Hematopoietic multipotent progenitor cell treated with erythropoietin and hydrocortisone succinate and interleukin-3 and kit ligand, for 17 days (in vitro differentiated cells): ENCODE data around the gene SRSF6.
"Not testable (repeated sequence)": the region's sequence is repeated elsewhere in the genome, so short reads cannot be mapped to it uniquely, and the experiment has no call there.

Source experiments
- DNase-seq: peaks from one replicate; pipeline ENCODE4 v3.0.0-alpha.2; 2015; ENCODE audit warnings: low spot score

Gene SRSF6

GRCh38 chr20:43448748-43449535, 8.8 kb upstream of the SRSF6 start:
- DNase-seq: peak; percentile 64

DNA sequence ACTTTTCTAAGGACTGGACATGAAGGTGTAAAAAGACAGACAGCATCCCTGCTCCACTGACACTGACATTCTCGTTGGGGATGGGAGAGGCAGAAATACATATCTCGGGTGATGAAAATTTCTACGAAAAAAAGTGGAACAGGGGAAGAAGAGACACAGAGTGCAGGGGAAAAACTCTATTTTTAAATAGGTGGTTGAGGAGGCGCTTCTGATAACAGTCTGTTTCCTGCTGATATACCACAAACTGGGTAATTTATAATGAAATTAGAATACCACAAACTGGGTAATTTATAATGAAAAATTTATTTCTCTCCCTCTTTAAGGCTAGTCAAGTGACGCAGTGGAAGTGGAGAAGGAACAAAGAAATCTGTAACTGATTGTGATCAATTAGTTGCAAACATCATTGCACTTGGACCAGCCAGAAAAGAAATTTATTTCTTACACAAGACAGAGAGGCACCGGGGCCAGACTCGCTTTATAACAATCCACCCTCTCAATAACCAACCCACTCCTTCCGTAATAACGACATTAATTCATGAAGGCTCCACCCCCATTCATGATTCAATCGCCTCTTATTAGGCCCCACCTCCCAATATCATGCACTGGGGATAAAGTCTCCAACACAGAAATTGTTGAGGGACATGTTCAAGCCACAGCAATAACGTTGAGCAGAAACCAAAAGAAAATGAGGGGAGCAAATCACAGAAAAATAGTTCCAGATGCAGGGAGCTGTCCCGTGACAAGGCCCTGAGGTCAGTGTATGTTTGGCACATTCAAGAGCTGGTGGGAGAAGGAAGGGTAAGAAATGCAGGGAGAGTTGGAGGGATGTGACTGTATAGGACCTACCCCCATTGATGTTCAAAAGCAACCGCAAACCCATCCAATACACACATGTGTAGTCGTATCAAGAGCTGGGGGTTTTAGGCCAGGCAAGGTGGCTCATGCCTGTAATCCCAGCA, 6.6 kb upstream of the SRSF6 start:
- no peak for DNase-seq

GRCh38 chr20:43452404-43453126, 5.1 kb upstream of the SRSF6 start:
- DNase-seq: no peak

DNA sequence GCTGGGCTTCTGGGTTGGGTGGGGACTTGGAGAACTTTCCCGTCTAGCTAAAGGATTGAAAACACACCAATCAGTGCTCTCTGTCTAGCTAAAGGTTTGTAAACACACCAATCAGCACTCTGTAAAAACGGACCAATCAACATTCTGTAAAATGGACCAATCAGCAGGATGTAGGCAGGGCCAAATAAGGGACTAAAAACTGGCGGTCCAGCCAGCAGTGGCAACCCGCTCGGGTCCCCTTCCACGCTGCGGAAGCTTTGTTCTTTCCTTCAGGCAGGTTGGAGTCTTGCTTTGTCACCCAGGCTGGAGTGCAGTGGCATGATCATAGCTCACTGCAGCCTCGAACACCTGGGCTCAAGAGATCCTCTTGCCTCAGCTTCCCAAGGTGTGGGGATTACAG, 1.4 kb upstream of the SRSF6 start:
- DNase-seq: not testable (repeated sequence)

DNA sequence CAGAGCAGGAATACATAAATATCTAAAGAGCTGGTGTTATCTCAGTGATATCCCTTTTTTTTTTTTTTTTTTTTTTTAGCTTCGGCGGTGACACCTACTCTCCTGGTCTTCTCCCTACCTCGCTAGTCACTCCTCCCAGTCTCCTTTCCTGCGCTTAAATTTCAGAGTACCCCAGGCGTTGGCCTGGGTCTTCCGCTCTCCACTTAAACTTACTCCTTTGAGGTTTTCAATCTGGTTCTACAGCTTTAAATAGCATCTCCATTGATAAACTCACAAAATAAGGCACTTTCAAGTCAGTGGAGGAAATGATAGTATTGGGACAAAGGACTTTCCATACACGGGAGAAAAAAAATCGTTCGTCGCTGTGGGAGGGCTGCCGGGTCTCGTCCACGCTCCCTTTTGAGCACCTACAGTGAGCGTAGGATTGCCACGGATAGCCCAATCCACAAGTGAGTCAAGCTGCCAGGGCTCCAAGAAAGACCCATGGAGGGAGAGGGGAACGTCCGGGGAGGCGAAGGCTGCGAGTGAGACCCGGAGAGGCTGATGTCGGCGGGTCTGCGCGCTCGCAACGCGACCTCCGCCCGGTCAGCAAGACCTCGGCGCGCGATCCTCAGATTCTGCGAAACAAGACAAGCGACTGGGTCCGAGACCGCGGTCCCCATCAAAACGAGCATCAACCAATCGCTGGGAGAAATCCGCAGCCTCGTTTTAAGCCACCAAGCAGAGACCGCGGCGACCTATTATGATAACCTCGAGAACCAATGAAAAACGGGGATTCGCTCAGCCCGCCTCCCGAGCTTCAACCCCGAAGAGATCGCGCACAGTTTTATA, 672 bp upstream of the SRSF6 start:
- DNase-seq: peak; percentile 87

- DNase-seq: no peak
Observed at GRCh38 chr20:43458422-43458924, 777 bp downstream of the SRSF6 start.

DNA sequence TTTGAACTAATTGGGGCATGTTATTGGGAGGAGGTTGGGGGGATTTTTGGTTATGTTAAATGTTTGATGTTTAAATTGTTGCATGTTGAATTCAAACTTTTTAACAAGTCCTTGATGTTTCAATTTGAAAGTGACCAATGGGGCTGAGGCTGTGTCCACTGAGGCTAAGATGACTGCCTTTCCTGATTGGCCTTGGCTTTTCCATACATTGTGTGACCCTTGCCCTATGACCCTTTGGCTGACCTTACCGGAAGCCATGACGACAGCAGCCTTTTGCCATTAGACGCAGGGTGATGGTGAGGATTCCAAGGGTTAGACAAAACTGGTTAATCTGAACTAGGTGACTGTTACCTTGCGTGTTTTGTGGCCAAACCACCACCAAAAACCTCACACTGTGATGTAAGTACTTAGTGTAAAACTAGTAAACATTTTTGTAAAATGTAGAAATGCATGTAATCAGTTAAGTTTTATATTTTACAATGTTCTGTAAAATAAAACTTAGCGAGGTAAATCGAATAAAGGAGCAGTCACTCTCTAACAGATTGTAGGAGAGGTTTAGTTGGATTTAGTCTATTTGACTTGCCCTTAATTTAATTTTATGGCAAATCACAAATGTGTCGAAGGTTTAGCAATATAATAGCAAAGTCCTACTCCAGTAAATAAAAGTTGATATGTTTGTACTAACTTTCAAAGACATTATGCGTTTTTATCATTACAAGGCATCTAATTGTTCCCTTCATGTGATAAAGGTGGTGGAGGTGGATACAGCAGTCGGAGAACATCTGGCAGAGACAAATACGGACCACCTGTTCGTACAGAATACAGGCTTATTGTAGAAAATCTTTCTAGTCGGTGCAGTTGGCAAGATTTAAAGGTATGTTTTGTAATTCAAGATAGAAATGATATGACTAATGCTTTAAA, 1.6 kb downstream of the SRSF6 start:
- DNase-seq: peak; percentile 71

DNA sequence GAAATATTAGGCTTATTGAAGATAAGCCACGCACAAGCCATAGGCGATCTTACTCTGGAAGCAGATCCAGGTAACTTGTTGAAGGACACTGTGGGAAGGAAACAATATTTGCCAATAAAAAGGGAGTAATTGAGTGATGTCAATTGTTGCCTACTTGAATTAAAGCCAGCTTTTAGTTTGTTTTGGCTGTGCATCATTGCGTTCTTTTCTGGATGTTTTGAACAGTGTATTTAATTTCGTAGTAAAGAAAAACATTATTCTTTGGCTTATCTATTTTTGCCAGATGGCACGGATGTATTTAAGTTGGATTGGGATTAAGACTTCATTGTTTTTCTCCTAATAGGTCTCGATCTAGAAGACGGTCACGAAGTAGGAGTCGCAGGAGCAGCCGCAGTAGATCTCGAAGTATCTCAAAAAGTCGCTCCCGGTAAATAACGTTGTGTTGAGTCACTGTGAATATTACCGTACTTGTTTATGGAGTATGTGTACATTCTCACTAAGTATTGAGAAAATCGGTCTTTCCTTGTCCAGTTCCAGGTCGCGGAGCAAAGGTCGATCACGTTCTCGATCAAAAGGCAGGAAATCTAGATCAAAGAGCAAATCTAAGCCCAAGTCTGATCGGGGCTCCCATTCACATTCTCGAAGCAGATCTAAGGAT, 2.6 kb downstream of the SRSF6 start:
- DNase-seq: no peak

DNA sequence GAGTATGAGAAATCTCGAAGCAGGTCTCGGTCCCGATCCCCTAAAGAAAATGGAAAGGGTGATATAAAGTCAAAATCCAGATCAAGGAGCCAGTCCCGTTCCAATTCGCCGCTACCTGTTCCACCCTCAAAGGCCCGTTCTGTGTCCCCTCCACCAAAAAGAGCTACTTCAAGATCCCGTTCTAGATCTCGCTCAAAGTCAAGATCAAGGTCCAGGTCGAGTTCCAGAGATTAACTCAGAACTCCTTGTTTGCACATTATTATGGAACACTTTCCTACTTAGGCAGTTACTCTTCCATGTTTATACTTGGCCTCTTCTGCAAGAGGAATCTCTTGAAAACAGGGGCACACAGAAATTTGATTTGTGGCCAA, 3.1 kb downstream of the SRSF6 start:
- no peak for DNase-seq

DNA sequence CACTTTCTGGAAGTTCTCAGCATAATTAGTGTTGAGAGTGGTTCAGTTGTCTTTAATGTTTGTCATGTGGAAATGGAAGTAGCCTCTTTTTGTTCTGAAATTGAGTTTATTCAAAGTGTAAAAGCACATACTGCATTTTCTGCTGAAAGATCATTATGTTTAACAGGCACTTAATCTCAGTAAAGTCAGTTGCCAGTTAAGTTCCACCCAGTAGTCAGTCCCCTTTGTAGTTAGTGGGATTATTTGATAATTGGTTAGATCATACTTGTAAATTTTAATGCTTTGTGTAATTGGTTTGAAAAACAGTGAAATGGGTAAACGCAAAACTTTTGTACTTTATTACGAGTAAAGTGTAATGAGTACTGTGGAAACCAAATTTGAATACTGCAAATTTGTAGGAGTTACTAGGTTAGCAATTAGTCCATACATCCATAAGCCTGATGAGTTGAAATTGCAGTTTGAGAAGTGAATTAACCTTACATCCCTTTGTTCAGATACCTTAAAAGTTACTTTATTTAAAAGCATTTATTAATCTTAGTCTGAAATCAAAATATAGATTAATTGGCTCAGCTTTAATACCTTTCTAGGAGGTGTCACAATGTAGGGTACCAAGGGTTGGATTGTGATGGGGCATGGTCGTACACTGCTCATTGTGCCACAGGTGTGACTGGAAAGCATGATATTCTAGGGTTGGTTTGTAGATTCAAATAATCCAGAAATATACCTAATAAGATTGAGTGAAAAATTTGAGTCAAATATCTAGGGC, 4.4 kb downstream of the SRSF6 start:
- no peak for DNase-seq

DNA sequence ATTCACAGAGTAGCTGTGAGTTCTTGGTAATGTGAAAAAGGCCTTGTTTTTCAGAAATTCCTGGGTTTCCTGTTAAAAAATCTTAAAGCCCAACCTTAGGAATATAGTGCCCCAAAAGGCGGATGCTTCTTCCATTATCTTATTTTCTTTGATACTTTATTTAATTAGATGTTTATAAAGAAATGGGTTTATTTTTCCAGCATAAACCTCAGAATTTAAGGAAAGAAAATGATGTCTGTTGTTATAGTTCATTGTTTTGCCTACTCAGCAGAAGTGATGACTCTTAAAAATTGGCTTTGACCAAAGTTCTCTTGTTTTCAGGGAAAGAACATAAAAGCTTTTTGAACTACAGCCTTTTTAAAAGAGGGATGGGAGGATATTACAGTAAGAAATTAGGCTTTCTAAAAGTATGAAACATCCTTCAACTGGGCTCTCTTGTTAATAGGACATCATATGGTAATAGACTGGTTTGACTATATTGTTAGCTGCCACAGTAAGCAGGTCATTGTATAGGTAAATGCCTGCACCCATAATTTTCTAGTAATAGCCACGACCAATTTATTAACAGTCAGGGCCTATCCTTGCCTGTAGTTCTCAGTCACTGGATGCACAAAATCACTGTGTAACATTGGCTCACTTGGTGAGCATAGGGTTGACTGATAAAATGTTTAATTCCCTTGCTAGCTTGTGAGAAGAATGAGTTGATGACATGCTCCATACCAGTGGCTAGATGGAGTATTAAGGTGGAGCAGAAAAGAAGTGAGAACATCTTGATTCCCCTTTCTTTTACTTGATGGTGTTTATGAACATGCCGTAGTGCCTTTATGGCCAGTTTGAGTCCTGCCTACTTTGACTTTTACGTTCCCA, 5.2 kb downstream of the SRSF6 start:
- no peak for DNase-seq

DNA sequence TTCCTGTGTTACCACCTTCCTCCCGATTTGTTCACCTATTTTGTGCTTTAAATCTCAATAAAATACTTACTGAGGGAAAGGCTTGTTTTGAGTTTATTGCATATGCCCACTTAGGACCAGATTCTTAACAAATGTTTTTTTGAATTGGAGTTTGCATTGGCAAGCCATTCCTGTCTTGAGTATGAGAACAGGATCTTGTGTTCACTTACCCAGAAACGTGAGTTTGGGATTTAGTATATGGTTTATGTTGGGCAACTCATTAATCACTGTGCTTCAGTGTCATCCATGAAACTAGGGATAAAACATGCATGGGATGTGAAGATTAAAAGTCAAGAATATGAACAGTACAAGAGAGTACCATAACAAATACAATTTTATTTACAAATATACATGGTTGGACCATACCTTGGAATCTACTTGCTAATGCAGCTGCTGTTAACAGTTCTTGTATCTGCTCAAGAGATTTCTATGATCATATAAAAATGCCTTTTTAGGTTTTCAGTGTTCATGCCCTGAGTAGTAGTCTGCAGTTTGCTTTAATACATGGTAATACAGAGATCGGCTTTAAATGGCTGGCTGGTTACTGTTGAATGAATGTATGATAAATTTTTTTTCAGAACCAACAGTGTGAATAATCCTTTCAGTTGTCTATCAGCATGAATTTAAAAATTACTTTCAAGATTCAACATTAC, 6.0 kb downstream of the SRSF6 start:
- no peak for DNase-seq

DNA sequence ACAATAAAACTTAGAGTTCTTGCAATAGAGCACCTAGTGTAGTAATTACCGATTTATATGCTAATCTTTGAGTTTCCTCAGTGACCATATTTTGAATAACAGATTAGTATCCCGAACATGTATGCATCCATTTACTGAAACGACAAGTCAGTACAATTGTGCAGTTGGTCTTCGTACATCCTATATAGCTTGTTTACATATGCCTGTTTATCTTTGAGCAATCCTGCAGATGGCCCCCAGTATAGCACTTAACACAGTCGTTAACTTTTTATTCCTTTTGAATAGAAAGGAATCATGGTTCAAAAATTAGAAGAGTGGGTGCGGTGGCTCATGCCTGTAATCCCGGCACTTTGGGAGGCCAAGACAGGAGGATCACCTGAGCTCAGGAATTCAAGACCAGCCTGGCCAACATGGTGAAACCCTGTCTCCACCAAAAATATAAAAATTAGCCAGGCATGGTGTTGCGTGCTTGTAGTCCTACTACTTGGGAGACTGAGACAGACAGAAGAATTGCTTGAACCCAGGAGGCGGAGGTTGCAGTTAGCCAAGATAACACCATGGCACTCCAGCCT, 6.6 kb downstream of the SRSF6 start:
- DNase-seq: no peak

DNA sequence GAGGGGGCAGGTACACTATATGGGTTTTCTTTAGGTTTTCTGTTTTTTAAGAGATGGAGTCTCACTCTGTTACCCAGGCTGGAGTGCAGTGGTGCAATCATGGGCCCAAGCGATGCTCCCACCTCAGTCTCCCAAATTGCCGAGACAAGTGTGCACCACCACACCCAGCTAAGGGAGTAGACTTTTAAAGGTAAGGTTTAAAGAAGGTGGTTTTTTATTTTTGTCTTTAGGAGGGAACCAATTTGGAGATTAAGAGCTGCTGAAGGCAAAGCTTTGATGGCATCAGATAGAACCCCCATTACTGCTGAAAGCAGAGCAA, 7.9 kb downstream of the SRSF6 start:
- DNase-seq: no peak

- DNase-seq: no peak
Observed at GRCh38 chr20:43467589-43467988, 9.9 kb downstream of the SRSF6 start.

GRCh38 chr20:43472671-43473380, 15.1 kb downstream of the SRSF6 start:
- no peak for DNase-seq

DNA sequence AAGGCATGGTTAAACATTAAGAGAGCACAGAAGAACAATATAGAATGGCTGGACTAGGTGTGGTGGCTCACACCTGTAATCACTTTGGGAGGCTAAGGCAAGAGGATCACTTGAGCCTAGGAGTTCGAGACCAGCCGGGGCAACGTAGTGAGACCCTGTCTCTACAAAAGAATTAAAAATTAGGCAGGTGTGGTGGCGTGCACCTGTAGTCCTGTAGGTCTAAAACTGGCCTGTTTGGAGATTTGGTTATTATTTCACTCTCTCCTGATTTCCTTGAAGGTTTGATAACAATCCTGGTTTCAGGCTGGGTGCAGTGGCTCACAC, 15.6 kb downstream of the SRSF6 start:
- no peak for DNase-seq
